ENCODE results near the gene FEN1. TPM values are rescaled to one million over a fixed set of nuclear protein-coding genes. Genes with fewer than 3 reads are reported as not detected.

The FEN1 gene
- total RNA-seq, 6 donors from 2014 or later: 6.0 to 9.1 (median 7.0) TPM

GRCh38 chr11:61773809-61774208 lies 18.9 kb upstream of the FEN1 start:
- ATAC-seq (ENCODE audit: low FRiP score in 2 of 2) (no peak), DNase-seq (no peak)
- H3K9me3 ChIP-seq: no peaks in the 10 kb centered on the region
- TF ChIP-seq POLR2A (IDR thresholded peaks at IDR 0.05): no peak
- TF ChIP-seq CTCF (IDR thresholded peaks at IDR 0.05): no peak
- TF ChIP-seq POLR2AphosphoS5 (IDR thresholded peaks at IDR 0.05): no peak
- no peaks in the 10 kb centered on the region for H3K36me3 ChIP-seq
- 93% methylated on average over 16 to 18 of the region's 18 CpGs for whole genome bisulfite sequencing, 2 donors
- H3K4me3 ChIP-seq: no peak overlapping the region
- H3K4me1 ChIP-seq: peaks cover 9 to 26% (median 17%) of the 10 kb centered on the region in 4 donors
- no peak overlapping the region for H3K27ac ChIP-seq
- no peaks in the 10 kb centered on the region for H3K27me3 ChIP-seq

- 87% methylated on average over 12 of the region's 12 CpGs for WGBS, 2 donors
- Histone ChIP-seq H3K27ac (no peak overlapping the region), H3K27me3 (no peaks in the 10 kb centered on the region), H3K4me3 (no peak overlapping the region), H3K4me1 (peaks cover 9 to 26% (median 16%) of the 10 kb centered on the region in 4 donors), H3K9me3 (no peaks in the 10 kb centered on the region), H3K36me3 (no peaks in the 10 kb centered on the region)
- ATAC-seq (ENCODE audit: low FRiP score in 2 of 2) (no peak), DNase-seq (no peak)
- TF ChIP-seq CTCF (IDR thresholded peaks at IDR 0.05): no peak
- no peak for TF ChIP-seq POLR2A (IDR thresholded peaks at IDR 0.05)
- TF ChIP-seq EP300 (IDR thresholded peaks at IDR 0.05): no peak
- TF ChIP-seq POLR2AphosphoS5 (IDR thresholded peaks at IDR 0.05): no peak
Measured at GRCh38 chr11:61774411-61774810, 18.3 kb upstream of the FEN1 start.

- no peak for DNase-seq
- Histone ChIP-seq H3K36me3 (no peaks in the 10 kb centered on the region), H3K4me3 (no peak overlapping the region), H3K9me3 (no peaks in the 10 kb centered on the region), H3K27me3 (no peaks in the 10 kb centered on the region), H3K4me1 (peaks cover 9 to 26% (median 14%) of the 10 kb centered on the region in 4 donors), H3K27ac (no peak overlapping the region)
- 95% methylated on average over 6 of the region's 6 CpGs for WGBS, 2 donors
- no peak for TF ChIP-seq POLR2AphosphoS5 (IDR thresholded peaks at IDR 0.05)
- TF ChIP-seq CTCF (IDR thresholded peaks at IDR 0.05): no peak
- TF ChIP-seq EP300 (IDR thresholded peaks at IDR 0.05): no peak
- no peak for TF ChIP-seq POLR2A (IDR thresholded peaks at IDR 0.05)
- no peak for ATAC-seq (ENCODE audit: low FRiP score in 2 of 2)
Measured at GRCh38 chr11:61775106-61775505, 17.6 kb upstream of the FEN1 start.

GRCh38 chr11:61775606-61776554 lies 16.8 kb upstream of the FEN1 start:
- no peak for ATAC-seq (ENCODE audit: low FRiP score in 2 of 2)
- no peak for DNase-seq
- H3K27me3 ChIP-seq: no peaks in the 10 kb centered on the region
- no peak for TF ChIP-seq EP300 (IDR thresholded peaks at IDR 0.05)
- no peak for TF ChIP-seq POLR2AphosphoS5 (IDR thresholded peaks at IDR 0.05)
- TF ChIP-seq POLR2A (IDR thresholded peaks at IDR 0.05): no peak
- no peak for TF ChIP-seq CTCF (IDR thresholded peaks at IDR 0.05)
- WGBS, 2 donors: 65 to 84% methylated on average over 10 to 16 of the region's 20 CpGs
- no peaks in the 10 kb centered on the region for H3K36me3 ChIP-seq
- H3K4me3 ChIP-seq: no peak overlapping the region
- no peak overlapping the region for H3K27ac ChIP-seq
- H3K9me3 ChIP-seq: no peaks in the 10 kb centered on the region
- peaks cover 9 to 26% (median 14%) of the 10 kb centered on the region in 4 donors for H3K4me1 ChIP-seq

Measured in upper lobe of left lung (tissue), 6 donors.